Sigmoid colon (tissue), 7 donors: ENCODE data around the gene TTC27. TPM values are rescaled to one million over a fixed set of nuclear protein-coding genes. Genes with fewer than 3 reads are reported as not detected.
"Not testable (repeated sequence)": the region's sequence is repeated elsewhere in the genome, so short reads cannot be mapped to it uniquely, and the experiment has no call there.

Experiments
- DNase-seq: peaks from one replicate; pipeline ENCODE4 v3.0.0-alpha.2; 2019
- H3K27ac ChIP-seq, 4 donors: fragments of 200-600 bp; sonication (generic); one replicate each; pipeline ENCODE4 v1.5.1; 2016 to 2019; ENCODE audit warnings: mild to moderate bottlenecking in 1 of 4
- H3K27me3 ChIP-seq, 3 donors: fragments of 200-600 bp; sonication (generic); one replicate each; pipeline ENCODE4 v1.5.1; 2019; ENCODE audit warnings: mild to moderate bottlenecking in 1 of 3
- H3K36me3 ChIP-seq, 4 donors: fragments of 200-600 bp; sonication (generic); one replicate each; pipeline ENCODE4 v1.5.1; 2016 to 2019
- H3K4me1 ChIP-seq, 4 donors: fragments of 200-600 bp; sonication (generic); one replicate each; pipeline ENCODE4 v1.5.1; 2017 to 2019
- H3K4me3 ChIP-seq, 4 donors: fragments of 200-600 bp; sonication (generic); one replicate each; pipeline ENCODE4 v1.5.1; 2017 to 2019; ENCODE audit warnings: mild to moderate bottlenecking in 2 of 4, moderate library complexity in 1 of 4
- H3K9me3 ChIP-seq, 4 donors: fragments of 200-600 bp in 3 of 4; sonication (generic) in 3 of 4; one replicate each; pipeline versions ENCODE4 v1.5.1 to v1.6.1; 2013 to 2019
- CTCF ChIP-seq, 4 experiments: fragments of 450-650 bp in 3 of 4; fragments of 200-600 bp in 1 of 4; IDR thresholded peaks; one replicate each; pipeline ENCODE4 v1.5.1; 2016 to 2019; ENCODE audit warnings: antibody characterized with exemption in 4 of 4, mild to moderate bottlenecking in 3 of 4, moderate library complexity in 2 of 4
- EP300 ChIP-seq, 4 donors: sonication (generic); formaldehyde crosslinking; IDR thresholded peaks; one replicate each; pipeline ENCODE4 v1.6.1; 2017; ENCODE audit warnings: antibody characterized with exemption in 4 of 4
- POLR2A ChIP-seq, 2 donors: fragments of 450-650 bp; IDR thresholded peaks; one replicate each; pipeline ENCODE4 v1.6.1; 2016; ENCODE audit warnings: antibody characterized with exemption in 2 of 2, mild to moderate bottlenecking in 2 of 2, moderate library complexity in 2 of 2
- POLR2AphosphoS5 ChIP-seq, 4 donors: sonication (generic); formaldehyde crosslinking; IDR thresholded peaks; one replicate each; pipeline ENCODE4 v1.6.1; 2017; ENCODE audit warnings: antibody characterized with exemption in 4 of 4
- WGBS, 2 donors: extraction: QIAGEN DNeasy Blood & Tissue Kit; methylation state at CpG; one replicate each; pipeline ENCODE4 v1.1.7; 2013; 5-methylcytosine and 5-hydroxymethylcytosine counted together
- intact Hi-C: fragments of 100-400 bp; cut with DNase I; formaldehyde crosslinking; loops from one replicate; pipeline ENCODE4 v1.15.1; 2023
- polyA plus RNA-seq, 3 donors: library from polyadenylated mRNA; stranded (reverse); fragments of 200-250 nt; gene quantifications; one replicate each; pipeline ENCODE4 v1.2.3, GENCODE V29; 2013
- total RNA-seq, 4 donors: library from RNA; depleted of rRNA; stranded (reverse); fragments of >200 nt; gene quantifications; one replicate each; pipeline ENCODE4 v1.1.0, GENCODE V29; 2016
- donor health status: healthy with polysubstance abuse.
- donor health status: Bipolar disorder and iron deficiency.
- donor health status: healthy.

The TTC27 gene
- total and polyA plus RNA-seq, 7 donors = 3.0 to 22.5 (median 14.1) TPM

- H3K4me3 ChIP-seq = no peak overlapping the region
- peaks cover 0 to 7% (median 0%) of the 10 kb centered on the region in 4 donors for H3K36me3 ChIP-seq
- intact Hi-C loops = no loop called here
- H3K27ac ChIP-seq = no peak overlapping the region
- TF ChIP-seq CTCF (IDR thresholded peaks at IDR 0.05) = no peak
- no peak for TF ChIP-seq EP300 (IDR thresholded peaks at IDR 0.05)
- TF ChIP-seq POLR2A (IDR thresholded peaks at IDR 0.05) = no peak
- TF ChIP-seq POLR2AphosphoS5 (IDR thresholded peaks at IDR 0.05) = no peak
- no peaks in the 10 kb centered on the region for H3K27me3 ChIP-seq
- no peaks in the 10 kb centered on the region for H3K4me1 ChIP-seq
- 92 to 98% methylated on average over 1 of the region's 1 CpG for WGBS, 2 donors
- H3K9me3 ChIP-seq = no peaks in the 10 kb centered on the region
- no peak for DNase-seq
Measured at GRCh38 chr2:32727157-32727556, 99.3 kb downstream of the TTC27 start.

- DNase-seq, H3K4me3 ChIP-seq, H3K27me3 ChIP-seq, H3K36me3 ChIP-seq, H3K9me3 ChIP-seq, intact Hi-C loops, H3K27ac ChIP-seq, H3K4me1 ChIP-seq: not testable (repeated sequence)
- 96% methylated on average over 8 of the region's 8 CpGs for WGBS, 2 donors
Measured at GRCh38 chr2:32730958-32731357, 103.1 kb downstream of the TTC27 start.

- Histone ChIP-seq H3K9me3 (no peaks in the 10 kb centered on the region), H3K4me3 (no peak overlapping the region), H3K27me3 (no peaks in the 10 kb centered on the region), H3K27ac (no peak overlapping the region), H3K4me1 (no peaks in the 10 kb centered on the region), H3K36me3 (peaks cover 0 to 2% (median 0%) of the 10 kb centered on the region in 4 donors)
- no peak for TF ChIP-seq POLR2A (IDR thresholded peaks at IDR 0.05)
- no peak for TF ChIP-seq CTCF (IDR thresholded peaks at IDR 0.05)
- no peak for TF ChIP-seq POLR2AphosphoS5 (IDR thresholded peaks at IDR 0.05)
- TF ChIP-seq EP300 (IDR thresholded peaks at IDR 0.05) = no peak
- intact Hi-C loops = no loop called here
- DNase-seq = no peak
- 78 to 88% methylated on average over 1 of the region's 1 CpG for WGBS, 2 donors
Measured at GRCh38 chr2:32732120-32732519, 104.3 kb downstream of the TTC27 start.

- Histone ChIP-seq H3K9me3 (no peaks in the 10 kb centered on the region), H3K4me1 (no peaks in the 10 kb centered on the region), H3K27ac (no peak overlapping the region), H3K27me3 (no peaks in the 10 kb centered on the region), H3K36me3 (peaks cover 0 to 9% (median 4%) of the 10 kb centered on the region in 4 donors), H3K4me3 (no peak overlapping the region)
- no peak for DNase-seq
- TF ChIP-seq POLR2AphosphoS5 (IDR thresholded peaks at IDR 0.05) (no peak), POLR2A (IDR thresholded peaks at IDR 0.05) (no peak), CTCF (IDR thresholded peaks at IDR 0.05) (no peak), EP300 (IDR thresholded peaks at IDR 0.05) (no peak)
- WGBS, 2 donors = 89 to 96% methylated on average over 2 of the region's 2 CpGs
- intact Hi-C loops = no loop called here
Measured at GRCh38 chr2:32732912-32733472, 105.1 kb downstream of the TTC27 start.

- intact Hi-C loops = no loop called here
- Histone ChIP-seq H3K4me3 (no peak overlapping the region), H3K9me3 (no peaks in the 10 kb centered on the region), H3K27ac (no peak overlapping the region), H3K4me1 (no peaks in the 10 kb centered on the region), H3K27me3 (no peaks in the 10 kb centered on the region), H3K36me3 (peaks cover 0 to 9% (median 5%) of the 10 kb centered on the region in 4 donors)
- TF ChIP-seq POLR2A (IDR thresholded peaks at IDR 0.05) = no peak
- TF ChIP-seq CTCF (IDR thresholded peaks at IDR 0.05) = no peak
- TF ChIP-seq EP300 (IDR thresholded peaks at IDR 0.05) = no peak
- TF ChIP-seq POLR2AphosphoS5 (IDR thresholded peaks at IDR 0.05) = no peak
- no peak for DNase-seq
- WGBS, 2 donors = 89 to 92% methylated on average over 1 of the region's 1 CpG
Measured at GRCh38 chr2:32735348-32735747, 107.5 kb downstream of the TTC27 start.
